T-helper 2 cell treated with Interferon-gamma antibody and Interleukin-4, amounts not matched to agents 100 ng/mL and 5 ng/mL, for 36 hours (primary cell): ENCODE data around the gene RPS5. TPM values are rescaled to one million over a fixed set of nuclear protein-coding genes. Genes with fewer than 3 reads are reported as not detected.

Source experiments
- intact Hi-C: fragments of 100-400 bp; cut with micrococcal nuclease; formaldehyde crosslinking; loops from one replicate; pipeline ENCODE4 v1.15.1; 2023
- total RNA-seq: library from RNA; stranded (reverse); gene quantifications from 2 replicates; pipeline ENCODE4 v1.2.3, GENCODE V29; 2022

RPS5 gene
- total RNA-seq, 1 donor from 2014 or later: 1,063 TPM

- intact Hi-C loops: loop anchor here (1.0 to 2.0 kb wide), 11 partner anchors 19 to 199 kb away; partner anchors contain the start of genes MZF1, ZNF132, ZNF274 and ZNF497
These were observed 5.4 kb upstream of the RPS5 start for GRCh38 chr19:58381460-58382212.

GRCh38 chr19:58382997-58383603, 4.0 kb upstream of the RPS5 start:
- intact Hi-C loops: no loop called here

- intact Hi-C loops: no loop called here
These were observed 1.7 kb upstream of the RPS5 start for GRCh38 chr19:58385313-58385890.

- intact Hi-C loops: no loop called here
These were observed 1.0 kb upstream of the RPS5 start for GRCh38 chr19:58385891-58386575.

GRCh38 chr19:58387338-58388174, 487 bp downstream of the RPS5 start:
- intact Hi-C loops: loop anchor here (1.0 kb wide), 6 partner anchors 14 to 79 kb away; partner anchors contain the start of genes ZNF132, ZNF497, ZNF584 and ZSCAN22

- intact Hi-C loops: no loop called here
These were observed 1.1 kb downstream of the RPS5 start for GRCh38 chr19:58388175-58388526.

- intact Hi-C loops: no loop called here
These were observed 6.1 kb downstream of the RPS5 start for GRCh38 chr19:58392945-58393724.

- intact Hi-C loops: no loop called here
These were observed 6.6 kb downstream of the RPS5 start for GRCh38 chr19:58393725-58394033.

- intact Hi-C loops: no loop called here
These were observed 7.8 kb downstream of the RPS5 start for GRCh38 chr19:58394821-58395219.

- intact Hi-C loops: no loop called here
These were observed 8.3 kb downstream of the RPS5 start, which contains the start of gene RNF225 for GRCh38 chr19:58395220-58395978. TSS of gene RNF225 (plus strand) at chr19:58395656. CDS start at chr19:58396090, 434 bp downstream.

- intact Hi-C loops: no loop called here
These were observed 9.0 kb downstream of the RPS5 start for GRCh38 chr19:58395979-58396627.

- intact Hi-C loops: no loop called here
These were observed 9.8 kb downstream of the RPS5 start for GRCh38 chr19:58396691-58397532.

- intact Hi-C loops: no loop called here
These were observed 10.5 kb downstream of the RPS5 start for GRCh38 chr19:58397533-58398037.

- intact Hi-C loops: no loop called here
These were observed 11.0 kb downstream of the RPS5 start for GRCh38 chr19:58398087-58398486.

- intact Hi-C loops: no loop called here
These were observed 11.5 kb downstream of the RPS5 start for GRCh38 chr19:58398545-58398944.

- intact Hi-C loops: loop anchor here (2.0 kb wide), 1 partner anchor 75 kb away; no protein-coding TSS in a partner anchor
These were observed 12.8 kb downstream of the RPS5 start for GRCh38 chr19:58399903-58400302.

GRCh38 chr19:58400316-58400915, 13.3 kb downstream of the RPS5 start:
- intact Hi-C loops: loop anchor here (2.0 kb wide), 1 partner anchor 74 kb away; no protein-coding TSS in a partner anchor
